Fibroblast of lung (primary cell): ENCODE measurements around the gene CLIP2. TPM values are rescaled to one million over a fixed set of nuclear protein-coding genes. Genes with fewer than 3 reads are reported as not detected.
A peak's percentile ranks its signal among the peaks of the same experiment; 100 is the strongest.

ENCODE experiments used
- DNase-seq, 2 donors: peaks; one replicate each; pipeline versions ENCODE4 v3.0.0 to v3.0.0-alpha.2; 2010; ENCODE audit warnings: low read depth in 2 of 2
- H2AFZ ChIP-seq: 2 replicates; pipeline ENCODE4 v1.5.1; 2012; ENCODE audit warnings: low read length, control low read depth, inconsistent platforms
- H3K27ac ChIP-seq: 2 replicates; pipeline ENCODE4 v1.5.1; 2011; ENCODE audit warnings: low read length, control low read depth; ENCODE audit not compliant: insufficient read depth
- H3K27me3 ChIP-seq: 2 replicates; pipeline ENCODE4 v1.5.1; 2011; ENCODE audit warnings: mild to moderate bottlenecking, low read length; ENCODE audit not compliant: control insufficient read depth, insufficient read depth
- H3K36me3 ChIP-seq: 2 replicates; pipeline ENCODE4 v1.5.1; 2011; ENCODE audit warnings: low read length; ENCODE audit not compliant: control insufficient read depth, insufficient read depth
- H3K4me1 ChIP-seq: 2 replicates; pipeline ENCODE4 v1.5.1; 2011; ENCODE audit warnings: low read length; ENCODE audit not compliant: control insufficient read depth, insufficient read depth; ENCODE audit errors: extremely low read depth
- H3K4me2 ChIP-seq: 2 replicates; pipeline ENCODE4 v1.5.1; 2011; ENCODE audit warnings: low read length, control low read depth; ENCODE audit not compliant: insufficient read depth; ENCODE audit errors: extremely low read depth
- H3K4me3 ChIP-seq, 4 experiments: fragments of 200-600 bp in 1 of 4; sonication (generic) in 1 of 4; replicated peaks in 1 of 4; 2 replicates each; pipeline ENCODE4 v1.5.1; 2011 to 2016; ENCODE audit warnings: low read length in 4 of 4, low read depth in 3 of 4, mild to moderate bottlenecking in 3 of 4, control low read depth in 2 of 4, inconsistent platforms in 1 of 4, mixed read lengths in 1 of 4; ENCODE audit not compliant: insufficient read depth in 1 of 4; ENCODE audit errors: control extremely low read depth in 1 of 4
- H3K79me2 ChIP-seq: 2 replicates; pipeline ENCODE4 v1.5.1; 2012; ENCODE audit warnings: mild to moderate bottlenecking, low read length, inconsistent platforms; ENCODE audit not compliant: control insufficient read depth, insufficient read depth
- H3K9ac ChIP-seq: 2 replicates; pipeline ENCODE4 v1.5.1; 2011; ENCODE audit warnings: mild to moderate bottlenecking, low read length, control low read depth; ENCODE audit not compliant: insufficient read depth
- H3K9me3 ChIP-seq: 2 replicates; pipeline ENCODE4 v1.5.1; 2012; ENCODE audit warnings: low read depth, low read length; ENCODE audit not compliant: control insufficient read depth, insufficient read depth
- H4K20me1 ChIP-seq: 2 replicates; pipeline ENCODE4 v1.5.1; 2011; ENCODE audit warnings: low read length; ENCODE audit not compliant: control insufficient read depth, insufficient read depth; ENCODE audit errors: extremely low read depth
- CTCF ChIP-seq, 2 donors: IDR thresholded peaks in 1 of 2; conservative IDR thresholded peaks in 1 of 2; 1 replicate in 1 of 2; 2 replicates in 1 of 2; pipeline ENCODE4 v1.5.1; 2011 to 2012; ENCODE audit warnings: low read length in 2 of 2, control low read depth in 1 of 2, inconsistent platforms in 1 of 2, low read depth in 1 of 2, mild to moderate bottlenecking in 1 of 2
- EZH2 ChIP-seq: IDR thresholded peaks from 2 replicates; pipeline ENCODE4 v1.5.1; 2012; ENCODE audit warnings: low read length, control low read depth, mild to moderate bottlenecking; ENCODE audit errors: missing control alignments
- polyA plus RNA-seq, 2 donors: library from polyadenylated mRNA; depleted of rRNA in 1 of 2; stranded (reverse) in 1 of 2; unstranded in 1 of 2; fragments of >200 nt; gene quantifications; 2 replicates each; pipeline ENCODE4 v1.2.1, GENCODE V29; 2011 to 2012; ENCODE audit warnings: missing spikeins in 1 of 2
- total RNA-seq: library from RNA; depleted of rRNA; stranded (reverse); fragments of >200 nt; gene quantifications from 2 replicates; pipeline ENCODE4 v1.2.1, GENCODE V29; 2014

Gene CLIP2
- total and polyA plus RNA-seq, 2 donors (not counting 1 experiment from before 2014, with no cell fraction given), result 13.1 to 77.8 TPM

DNA sequence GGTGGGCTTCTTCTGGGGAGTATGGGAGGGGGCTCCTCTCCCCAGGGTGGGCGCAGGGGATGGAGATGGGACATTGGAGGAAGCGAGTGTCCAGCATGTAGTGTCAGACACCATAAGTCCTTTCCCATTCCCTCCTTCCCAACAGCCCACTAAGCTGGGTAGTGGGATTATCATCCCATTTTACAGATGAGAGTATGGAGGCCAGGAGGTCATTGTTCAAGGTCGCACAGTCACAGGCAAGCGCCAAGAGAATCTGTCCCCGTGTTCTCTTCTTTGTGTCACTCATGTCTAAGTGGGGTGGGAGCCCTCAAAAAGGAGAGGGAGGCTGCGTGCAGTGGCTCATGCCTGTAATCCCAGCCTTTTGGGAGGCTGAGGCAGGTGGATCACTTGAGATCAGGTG lies 64.8 kb downstream of the CLIP2 start:
- H4K20me1 ChIP-seq, result no peaks in the 10 kb centered on the region
- no peak overlapping the region for H3K4me3 ChIP-seq
- TF ChIP-seq EZH2 (no peak), CTCF (conservative IDR thresholded peaks at IDR 0.05 in 1 of 2, IDR thresholded peaks at IDR 0.05 in 1 of 2; ENCODE audit: low read depth in 1 of 2, low read length in 2 of 2) (no peak)
- no peak overlapping the region for H3K4me2 ChIP-seq
- DNase-seq, result no peak
- H3K4me1 ChIP-seq, result peaks cover 4% of the 10 kb centered on the region
- H3K27me3 ChIP-seq, result no peaks in the 10 kb centered on the region
- H3K9ac ChIP-seq, result no peak overlapping the region
- peaks cover 12% of the 10 kb centered on the region for H3K36me3 ChIP-seq
- H2AFZ ChIP-seq, result no peak overlapping the region
- no peaks in the 10 kb centered on the region for H3K9me3 ChIP-seq
- H3K79me2 ChIP-seq, result no peaks in the 10 kb centered on the region
- no peak overlapping the region for H3K27ac ChIP-seq

GRCh38 chr7:74355091-74355490 lies 65.9 kb downstream of the CLIP2 start:
- Histone ChIP-seq H3K4me3 (no peak overlapping the region), H3K36me3 (peaks cover 18% of the 10 kb centered on the region), H3K27me3 (no peaks in the 10 kb centered on the region), H3K9me3 (no peaks in the 10 kb centered on the region), H3K4me2 (no peak overlapping the region), H3K4me1 (peaks cover 4% of the 10 kb centered on the region), H3K27ac (peak overlapping the region; percentile 50), H3K79me2 (no peaks in the 10 kb centered on the region), H2AFZ (no peak overlapping the region), H4K20me1 (no peaks in the 10 kb centered on the region), H3K9ac (peak overlapping the region; percentile 46)
- peak; percentile 83 to 88 for DNase-seq
- TF ChIP-seq EZH2, result no peak
- no peak for TF ChIP-seq CTCF (conservative IDR thresholded peaks at IDR 0.05 in 1 of 2, IDR thresholded peaks at IDR 0.05 in 1 of 2; ENCODE audit: low read depth in 1 of 2, low read length in 2 of 2)

GRCh38 chr7:74356589-74357315 lies 67.5 kb downstream of the CLIP2 start:
- TF ChIP-seq CTCF (conservative IDR thresholded peaks at IDR 0.05 in 1 of 2, IDR thresholded peaks at IDR 0.05 in 1 of 2; ENCODE audit: low read depth in 1 of 2, low read length in 2 of 2), result no peak
- no peak for TF ChIP-seq EZH2
- Histone ChIP-seq H3K27ac (no peak overlapping the region), H3K36me3 (peaks cover 18% of the 10 kb centered on the region), H2AFZ (no peak overlapping the region), H3K27me3 (no peaks in the 10 kb centered on the region), H3K9me3 (no peaks in the 10 kb centered on the region), H3K9ac (no peak overlapping the region), H3K4me2 (no peak overlapping the region), H3K79me2 (no peaks in the 10 kb centered on the region), H3K4me1 (peaks cover 4% of the 10 kb centered on the region), H4K20me1 (no peaks in the 10 kb centered on the region), H3K4me3 (no peak overlapping the region)
- DNase-seq, result peak in 1 of 2 donors; percentile 12
